Measurements from ENCODE around the gene PODXL2.
A peak's percentile ranks its signal among the peaks of the same experiment; 100 is the strongest.
"Not testable (repeated sequence)": the region's sequence is repeated elsewhere in the genome, so short reads cannot be mapped to it uniquely, and the experiment has no call there.

The PODXL2 gene

DNA sequence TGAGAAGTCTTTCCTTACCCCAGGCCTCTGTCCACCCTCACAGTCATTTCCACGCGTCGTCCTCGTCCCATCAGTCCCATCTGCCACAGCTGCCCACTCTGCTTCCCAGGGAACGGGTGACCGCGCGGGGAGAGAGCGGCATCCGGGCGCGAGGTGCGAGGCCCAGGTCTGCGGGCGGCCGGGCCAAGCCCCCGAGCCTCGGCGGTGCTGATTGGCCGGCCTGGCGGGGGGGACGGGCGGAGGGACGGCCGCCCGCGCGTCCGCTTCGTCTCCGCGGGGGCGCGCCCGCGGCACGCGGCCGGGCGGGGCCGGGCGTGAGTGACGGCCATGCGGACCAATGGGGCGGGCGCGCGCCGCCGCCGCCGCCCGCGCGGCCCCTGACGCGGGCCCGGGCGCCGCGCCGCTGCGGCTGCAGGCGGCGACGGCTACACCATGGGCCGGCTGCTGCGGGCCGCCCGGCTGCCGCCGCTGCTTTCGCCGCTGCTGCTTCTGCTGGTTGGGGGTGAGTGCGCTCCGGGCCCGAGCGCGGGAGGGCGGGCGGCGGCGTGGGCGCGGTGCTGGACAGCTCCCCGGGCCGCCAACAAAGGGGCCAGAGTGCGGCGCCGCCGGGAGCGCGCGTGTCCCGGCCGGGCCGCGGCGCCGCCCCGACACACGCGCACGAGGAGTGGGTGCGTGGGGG, at the start of gene PODXL2:
Gene PODXL2, plus strand, starts transcription at position 398 of the 679 bp plus-strand sequence. Its CDS starts 35 bp downstream, at position 433.
- DNase-seq = peak; percentile 48

DNA sequence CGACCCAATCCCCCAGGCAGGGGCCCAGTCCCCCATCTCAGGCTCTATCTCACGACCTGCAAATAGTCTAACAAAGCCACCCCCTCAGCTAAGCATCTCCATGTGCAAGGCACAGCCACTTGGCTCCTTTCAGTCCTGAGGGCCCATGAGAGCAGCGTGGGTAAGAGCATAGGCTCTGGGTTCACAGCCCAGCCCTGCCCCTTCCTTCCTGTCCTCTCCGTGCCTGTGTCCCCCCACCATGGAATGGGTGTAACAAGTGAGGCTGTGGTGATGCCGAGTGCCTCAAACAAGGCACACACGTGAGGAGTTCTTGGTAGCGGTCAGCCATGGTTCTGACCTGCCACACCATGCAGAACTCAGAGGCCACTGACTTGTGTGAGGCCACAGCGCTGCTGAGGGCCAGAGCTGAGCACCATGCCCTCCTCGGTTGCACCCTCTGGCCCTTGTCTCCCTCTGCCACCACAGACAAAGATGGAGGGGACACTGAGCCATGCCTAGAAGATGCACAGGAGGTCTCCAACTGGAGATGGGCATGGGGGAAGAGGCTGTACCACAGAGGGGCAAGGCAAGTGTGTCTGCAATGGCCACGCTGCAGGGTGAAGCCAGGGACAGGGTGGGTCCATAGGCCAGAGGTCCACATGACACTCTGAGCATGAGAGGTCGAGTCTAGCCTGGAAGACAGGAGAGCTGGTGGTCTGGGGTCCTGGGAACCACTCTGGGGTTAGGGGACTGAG, 48.5 kb upstream of the PODXL2 start:
- no peak for DNase-seq

GRCh38 chr3:127584734-127585133, 44.3 kb upstream of the PODXL2 start:
- no peak for DNase-seq

- no peak for DNase-seq
Observed at GRCh38 chr3:127585163-127585812, 43.7 kb upstream of the PODXL2 start.

DNA sequence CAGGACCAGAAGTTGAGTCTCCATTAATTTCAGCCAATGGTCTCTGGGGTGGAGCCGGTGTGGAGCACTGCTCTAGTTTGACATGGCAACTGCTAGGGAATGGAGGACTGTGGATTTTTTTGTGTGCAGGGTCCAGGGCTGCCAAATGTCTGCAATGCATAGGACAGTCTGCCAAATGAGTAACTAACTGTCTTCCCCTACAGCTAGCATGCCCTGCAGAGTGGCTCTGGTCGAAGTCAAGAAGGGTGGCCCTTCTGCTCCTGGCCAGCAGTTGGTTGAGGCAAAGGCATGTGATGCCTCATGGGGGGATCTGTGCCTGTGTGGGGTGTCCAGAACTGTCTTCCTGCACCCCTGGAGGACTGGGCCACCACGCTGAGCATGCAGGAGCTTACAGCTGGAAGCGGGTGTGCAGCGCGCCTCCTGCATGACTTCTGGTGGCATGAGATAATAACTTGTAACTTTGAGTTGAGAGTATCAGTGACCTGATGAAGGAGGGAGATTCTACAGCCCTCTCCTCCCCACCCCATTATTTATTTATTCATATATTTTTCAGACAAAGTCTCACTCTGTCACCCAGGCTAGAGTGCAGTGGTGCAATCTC, 43.1 kb upstream of the PODXL2 start:
- DNase-seq = no peak

GRCh38 chr3:127587876-127588275, 41.1 kb upstream of the PODXL2 start:
- no peak for DNase-seq

- no peak for DNase-seq
Observed at GRCh38 chr3:127588806-127589577, 40.0 kb upstream of the PODXL2 start.

GRCh38 chr3:127589600-127590281, 39.2 kb upstream of the PODXL2 start:
- no peak for DNase-seq

GRCh38 chr3:127590282-127590592, 38.7 kb upstream of the PODXL2 start:
- DNase-seq = no peak

DNA sequence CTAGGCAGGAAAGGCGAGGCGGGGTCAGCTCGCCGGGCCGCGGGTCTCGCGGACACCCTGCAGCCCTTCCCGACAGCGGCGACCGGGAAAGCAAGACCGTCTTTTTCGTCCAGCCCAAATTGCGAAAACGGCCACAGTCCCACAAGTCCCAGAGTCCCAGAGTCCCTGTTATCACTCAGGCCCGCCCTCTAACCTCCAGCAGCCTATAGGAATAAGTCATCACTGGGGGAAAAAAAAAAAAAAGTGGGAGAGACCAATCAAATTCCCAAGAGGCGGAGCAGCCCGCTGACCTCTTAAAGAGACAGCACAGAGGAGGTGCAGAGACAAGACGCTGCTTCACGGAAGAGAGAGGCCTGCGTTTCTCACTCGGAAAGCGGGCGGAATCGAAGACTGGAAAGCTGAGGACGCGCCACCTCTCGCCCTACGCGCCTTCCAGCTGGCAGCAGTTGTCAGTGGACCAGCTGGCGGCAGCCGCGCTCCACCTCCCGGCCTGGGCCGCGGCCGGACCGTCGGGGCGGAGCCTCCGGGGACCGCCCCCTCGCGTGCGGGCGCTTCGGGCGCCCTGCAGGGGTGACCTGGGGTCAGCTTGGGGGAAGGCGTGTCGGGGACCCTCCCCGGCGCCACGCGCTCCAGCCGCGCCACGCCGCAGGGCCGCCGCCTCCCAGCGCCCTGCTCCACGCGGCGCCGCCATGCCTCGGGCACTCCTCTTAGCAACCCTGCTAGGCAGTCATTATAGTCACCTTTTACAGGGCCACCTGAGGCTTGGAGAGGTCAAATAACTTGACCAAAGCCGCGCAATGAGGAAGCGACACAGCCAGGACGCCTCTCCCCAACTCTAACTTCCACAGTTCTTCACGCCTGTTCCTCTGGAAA, 38.2 kb upstream of the PODXL2 start, which contains the start of gene TPRA1:
Gene TPRA1, minus strand, starts transcription at position 141 of the 873 bp plus-strand sequence. CDS start 10,587 bp downstream, outside the sequence.
- DNase-seq = peak; percentile 100

DNA sequence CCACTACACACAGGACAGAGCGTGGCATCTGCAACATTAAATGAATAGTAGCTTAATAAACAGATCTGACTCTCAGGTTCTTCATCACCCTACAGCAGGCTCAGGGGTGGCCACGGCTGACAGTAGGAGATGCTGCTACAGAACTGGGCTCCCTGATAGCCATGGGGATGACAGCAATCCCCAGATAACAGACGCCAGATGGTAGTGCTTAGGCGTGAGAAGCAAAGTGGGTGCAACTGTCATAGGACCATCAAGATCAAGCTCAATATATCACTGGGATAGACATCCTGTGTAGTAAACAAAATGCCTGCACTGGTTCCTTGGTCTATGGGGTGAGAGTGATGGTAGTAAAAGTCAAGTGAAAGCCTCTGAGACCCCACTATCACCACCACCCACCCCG, 35.8 kb upstream of the PODXL2 start:
- DNase-seq = no peak

DNA sequence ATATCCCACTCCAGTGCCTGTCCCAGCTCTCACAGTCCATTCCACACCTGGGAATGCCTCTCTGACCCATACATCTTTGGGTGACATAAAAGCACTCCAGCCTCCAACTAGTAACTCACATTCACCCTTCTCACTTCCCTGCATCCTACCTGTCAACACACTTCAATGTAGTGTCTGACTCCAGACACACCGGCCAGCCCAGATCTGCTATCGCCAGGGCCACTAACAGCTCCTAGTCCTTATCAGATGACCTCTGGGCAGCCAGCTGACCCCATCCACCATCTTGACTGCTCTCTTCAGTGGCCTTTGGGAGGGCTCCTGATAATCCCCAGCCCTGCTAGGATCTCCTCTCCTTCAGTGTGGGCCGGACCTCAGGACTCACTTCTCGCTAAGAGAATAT, 33.7 kb upstream of the PODXL2 start:
- DNase-seq = no peak

- no peak for DNase-seq
Observed at GRCh38 chr3:127597020-127597771, 31.8 kb upstream of the PODXL2 start.

- no peak for DNase-seq
Observed at GRCh38 chr3:127598841-127599570, 30.0 kb upstream of the PODXL2 start.

GRCh38 chr3:127600749-127601456, 28.1 kb upstream of the PODXL2 start:
- no peak for DNase-seq

- no peak for DNase-seq
Observed at GRCh38 chr3:127604035-127604434, 24.9 kb upstream of the PODXL2 start.

- no peak for DNase-seq
Observed at GRCh38 chr3:127604546-127605165, 24.3 kb upstream of the PODXL2 start.

DNA sequence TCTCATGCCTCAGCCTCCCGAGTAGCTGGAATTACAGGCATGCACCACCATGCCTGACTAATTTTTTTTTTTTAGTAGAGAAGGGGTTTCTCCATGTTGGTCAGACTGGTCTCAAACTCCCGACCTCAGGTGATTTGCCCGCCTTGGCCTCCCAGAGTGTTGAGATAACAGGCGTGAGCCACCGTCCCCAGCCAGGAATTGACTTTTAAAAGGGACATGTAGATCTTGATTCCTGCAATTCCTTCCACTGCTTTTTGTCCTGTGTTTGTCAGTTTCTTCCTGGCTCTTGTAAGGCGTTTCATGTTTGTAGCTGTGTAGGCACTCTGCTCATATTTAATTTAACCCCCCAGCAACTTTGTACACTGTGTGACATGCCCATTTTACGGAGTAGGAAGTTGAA, 23.4 kb upstream of the PODXL2 start:
- DNase-seq = not testable (repeated sequence)

Measured in NCI-H2171 treated with DMSO at 0.1 percent for 48 hours (cell line).